Adrenal gland (tissue), 19 donors: Measurements from ENCODE around the gene RTN4. TPM values are rescaled to one million over a fixed set of nuclear protein-coding genes. Genes with fewer than 3 reads are reported as not detected.

ENCODE experiments used
- DNase-seq, 7 donors: peaks; one replicate each; pipeline ENCODE4 v3.0.0-alpha.2; 2019 to 2020
- H3K27ac ChIP-seq, 5 donors: fragments of 200-600 bp; sonication (generic) in 4 of 5; 1 replicate in 3 of 5; 2 replicates in 2 of 5; pipeline versions ENCODE4 v1.5.1 to v1.8.0; 2016 to 2020; ENCODE audit warnings: mild to moderate bottlenecking in 1 of 5
- H3K27me3 ChIP-seq: fragments of 200-600 bp; 2 replicates; pipeline ENCODE4 v1.8.0; 2021
- H3K36me3 ChIP-seq, 2 donors: fragments of 200-600 bp; replicated peaks in 1 of 2; 1 replicate in 1 of 2; 2 replicates in 1 of 2; pipeline versions ENCODE4 v1.5.1 to v1.8.0; 2018 to 2022
- H3K4me1 ChIP-seq, 2 donors: fragments of 200-600 bp; replicated peaks in 1 of 2; 1 replicate in 1 of 2; 2 replicates in 1 of 2; pipeline versions ENCODE4 v1.5.1 to v1.8.0; 2018 to 2021
- H3K4me3 ChIP-seq, 4 donors: fragments of 200-600 bp; sonication (generic) in 3 of 4; one replicate each; pipeline ENCODE4 v1.5.1; 2016 to 2018
- H3K9me3 ChIP-seq, 3 donors: fragments of 200-600 bp; sonication (generic) in 1 of 3; replicated peaks in 1 of 3; 1 replicate in 2 of 3; 2 replicates in 1 of 3; pipeline versions ENCODE4 v1.5.1 to v1.8.0; 2016 to 2021
- CTCF ChIP-seq, 6 experiments: fragments of 450-650 bp in 4 of 6; fragments of 200-600 bp in 2 of 6; sonication (generic) in 1 of 6; IDR thresholded peaks; 1 replicate in 5 of 6; 2 replicates in 1 of 6; pipeline versions ENCODE4 v1.5.1 to v1.8.0; 2016 to 2021; ENCODE audit warnings: antibody characterized with exemption in 6 of 6, mild to moderate bottlenecking in 2 of 6, moderate library complexity in 1 of 6
- POLR2A ChIP-seq, 2 donors: fragments of 450-650 bp; IDR thresholded peaks; one replicate each; pipeline ENCODE4 v1.6.1; 2017; ENCODE audit warnings: antibody characterized with exemption in 2 of 2, mild to moderate bottlenecking in 2 of 2, moderate library complexity in 1 of 2
- WGBS, 4 donors: extraction: QIAGEN DNeasy Blood & Tissue Kit in 2 of 4; methylation state at CpG; one replicate each; pipeline versions ENCODE4 v1.1.5 to v1.1.7; 2013 to 2017; 5-methylcytosine and 5-hydroxymethylcytosine counted together
- intact Hi-C, 2 donors: fragments of 100-400 bp; cut with DNase I; formaldehyde crosslinking; loops; one replicate each; pipeline versions ENCODE4 v1.14.1 to v1.15.0; 2022 to 2023
- long read RNA-seq, 10 donors: library from polyadenylated mRNA in 3 of 10; unstranded in 2 of 10; stranded (forward) in 1 of 10; transcript quantifications; one replicate each; pipeline ENCODE4 v2.0.0 and lab custom pipeline, GENCODE V29; 2021 to 2026
- polyA plus RNA-seq, 3 donors: library from polyadenylated mRNA; stranded (reverse); fragments of 200-250 nt in 2 of 3; fragments of 350-450 nt in 1 of 3; fragmentation: Illumina TruSeq in 1 of 3; extraction: RNeasy Lipid Tissue Mini Kit (QIAGEN cat#74804) in 1 of 3; gene quantifications; one replicate each; pipeline ENCODE4 v1.2.3, GENCODE V29; 2013 to 2014
- total RNA-seq, 9 donors: library from RNA; depleted of rRNA in 4 of 9; stranded (reverse); fragments of >200 nt in 4 of 9; fragments of 120-200 nt in 1 of 9; fragmentation: NEBNext Ultra II Directional in 1 of 9; extraction: Animal tissue kit (Norgen Biotek cat#: 25700) in 1 of 9; gene quantifications; one replicate each; pipeline versions ENCODE4 v1.1.0 to v1.2.4, GENCODE V29; 2013 to 2023
- donor health status: healthy with polysubstance abuse.
- donor health status: Bipolar disorder and iron deficiency.
- donor health status: DM: yes; HTN: yes; CAD: no.
- donor health status: DM: no; HTN: no; CAD: no.
- donor health status: DM: no; HTN: no; CAD: no.
- donor health status: DM: yes; HTN: yes; CAD: no.

RTN4 gene
- 100 to 1,000 TPM; 114 to 538 (median 476) TPM for total RNA-seq
- polyA plus RNA-seq, result 100 to 1,000 TPM; 240 to 694 (median 266) TPM
- long read RNA-seq, donor 1, transcript RTN4-201 (7 exons, 2,333 nt), result major isoform, 90 of 131 reads
- long read RNA-seq, donor 1, transcript RTN4-215 (2 exons, 860 nt), result minor isoform, 11 of 131 reads
- long read RNA-seq, donor 1, partial matches to known transcripts, result 28 of 131 reads
- long read RNA-seq, donor 1, other reads (novel, unspliced or antisense), result 0 of 131 reads
- long read RNA-seq, donor 2, transcript RTN4-201 (7 exons, 2,333 nt), result major isoform, 67 of 111 reads
- long read RNA-seq, donor 2, transcript RTN4-215 (2 exons, 860 nt), result minor isoform, 5 of 111 reads
- long read RNA-seq, donor 2, partial matches to known transcripts, result 31 of 111 reads
- long read RNA-seq, donor 2, other reads (novel, unspliced or antisense), result 0 of 111 reads
- long read RNA-seq, donor 3, transcript RTN4-215 (2 exons, 860 nt), result minor isoform, 12 of 297 reads
- long read RNA-seq, donor 3, transcript RTN4-201 (7 exons, 2,333 nt), result major isoform, 49 of 297 reads
- long read RNA-seq, donor 3, partial matches to known transcripts, result 227 of 297 reads
- long read RNA-seq, donor 3, other reads (novel, unspliced or antisense), result 0 of 297 reads
- long read RNA-seq, donor 4, transcript RTN4-205 (7 exons, 1,898 nt), result major isoform, 37 of 72 reads
- long read RNA-seq, donor 4, transcript RTN4-201 (7 exons, 2,333 nt), result minor isoform, 6 of 72 reads
- long read RNA-seq, donor 4, partial matches to known transcripts, result 10 of 72 reads
- long read RNA-seq, donor 4, other reads (novel, unspliced or antisense), result 17 of 72 reads
- long read RNA-seq, donor 5, transcript RTN4-205 (7 exons, 1,898 nt), result minor isoform, 31 of 631 reads
- long read RNA-seq, donor 5, transcript RTN4-201 (7 exons, 2,333 nt), result major isoform, 537 of 631 reads
- long read RNA-seq, donor 5, transcript RTN4-204 (8 exons, 2,390 nt), result minor isoform, 28 of 631 reads
- long read RNA-seq, donor 5, partial matches to known transcripts, result 5 of 631 reads
- long read RNA-seq, donor 5, other reads (novel, unspliced or antisense), result 30 of 631 reads
- long read RNA-seq, donor 6, transcript RTN4-205 (7 exons, 1,898 nt), result major isoform, 20 of 51 reads
- long read RNA-seq, donor 6, partial matches to known transcripts, result 8 of 51 reads
- long read RNA-seq, donor 6, other reads (novel, unspliced or antisense), result 22 of 51 reads
- long read RNA-seq, donor 7, transcript RTN4-201 (7 exons, 2,333 nt), result major isoform, 51 of 82 reads
- long read RNA-seq, donor 7, transcript RTN4-215 (2 exons, 860 nt), result minor isoform, 6 of 82 reads
- long read RNA-seq, donor 7, partial matches to known transcripts, result 18 of 82 reads
- long read RNA-seq, donor 7, other reads (novel, unspliced or antisense), result 0 of 82 reads
- long read RNA-seq, donor 8, transcript RTN4-215 (2 exons, 860 nt), result minor isoform, 6 of 3,986 reads
- long read RNA-seq, donor 8, transcript RTN4-201 (7 exons, 2,333 nt), result major isoform, 127 of 3,986 reads
- long read RNA-seq, donor 8, transcript RTN4-204 (8 exons, 2,390 nt), result minor isoform, 6 of 3,986 reads
- long read RNA-seq, donor 8, partial matches to known transcripts, result 1,680 of 3,986 reads
- long read RNA-seq, donor 8, other reads (novel, unspliced or antisense), result 2,165 of 3,986 reads
- long read RNA-seq, donor 9, transcript RTN4-215 (2 exons, 860 nt), result minor isoform, 12 of 77 reads
- long read RNA-seq, donor 9, transcript RTN4-205 (7 exons, 1,898 nt), result minor isoform, 6 of 77 reads
- long read RNA-seq, donor 9, transcript RTN4-201 (7 exons, 2,333 nt), result major isoform, 50 of 77 reads
- long read RNA-seq, donor 9, partial matches to known transcripts, result 7 of 77 reads
- long read RNA-seq, donor 9, other reads (novel, unspliced or antisense), result 0 of 77 reads
- long read RNA-seq, donor 10, transcript RTN4-201 (7 exons, 2,333 nt), result major isoform, 56 of 65 reads
- long read RNA-seq, donor 10, partial matches to known transcripts, result 5 of 65 reads
- long read RNA-seq, donor 10, other reads (novel, unspliced or antisense), result 0 of 65 reads

GRCh38 chr2:55050100-55050994, at the start of gene RTN4:
TSS of gene RTN4 (minus strand) at chr2:55050451. CDS start at chr2:55050300, 151 bp downstream.
- peak; percentile 99 for DNase-seq
- Histone ChIP-seq H3K4me1 (peaks cover 21 to 43% of the 10 kb centered on the region in 2 donors), H3K27me3 (no peaks in the 10 kb centered on the region), H3K27ac (peak within 1 kb of the TSS; percentile 89 to 99 (median 98)), H3K4me3 (peak within 1 kb of the TSS; percentile 52 to 99 (median 86)), H3K36me3 (no peaks in the 10 kb centered on the region), H3K9me3 (no peaks in the 10 kb centered on the region)
- peak in 5 of 6 experiments; percentile 9 to 49 (median 46) for TF ChIP-seq CTCF (IDR thresholded peaks at IDR 0.05)
- TF ChIP-seq POLR2A (IDR thresholded peaks at IDR 0.05), result peak; percentile 97 to 100
- 0% methylated on average over 22 to 66 of the region's 66 CpGs for WGBS, 4 donors
- intact Hi-C loops, result no loop called here

- no peaks in the 10 kb centered on the region for H3K36me3 ChIP-seq
- H3K4me3 ChIP-seq, result no peak overlapping the region
- H3K27me3 ChIP-seq, result no peaks in the 10 kb centered on the region
- 83 to 92% (median 91%) methylated on average over 2 of the region's 2 CpGs for WGBS, 4 donors
- H3K27ac ChIP-seq, result peak overlapping the region; percentile 6 to 91 (median 51)
- H3K9me3 ChIP-seq, result no peaks in the 10 kb centered on the region
- intact Hi-C loops, result no loop called here
- peaks cover 51 to 68% of the 10 kb centered on the region in 2 donors for H3K4me1 ChIP-seq
- no peak for DNase-seq
- TF ChIP-seq CTCF (IDR thresholded peaks at IDR 0.05), result no peak
- no peak for TF ChIP-seq POLR2A (IDR thresholded peaks at IDR 0.05)
Observed at GRCh38 chr2:55099493-55099877, 49.2 kb upstream of the RTN4 start.
